Osteocyte (in vitro differentiated cells): ENCODE measurements around the gene DNAJC13. TPM values are rescaled to one million over a fixed set of nuclear protein-coding genes. Genes with fewer than 3 reads are reported as not detected.
A peak's percentile ranks its signal among the peaks of the same experiment; 100 is the strongest.

Experiments used
- DNase-seq: peaks from one replicate; pipeline ENCODE4 v3.0.0; 2021; ENCODE audit warnings: mixed read lengths; ENCODE audit not compliant: unreplicated experiment; ENCODE audit errors: extremely low spot score
- H3K27ac Mint-ChIP-seq: one replicate; pipeline ENCODE4 v1.8.0; 2021; ENCODE audit warnings: mild to moderate bottlenecking, mixed read lengths; ENCODE audit not compliant: unreplicated experiment
- H3K27me3 Mint-ChIP-seq: one replicate; pipeline ENCODE4 v1.8.0; 2021; ENCODE audit warnings: mixed read lengths; ENCODE audit not compliant: unreplicated experiment
- H3K36me3 Mint-ChIP-seq: one replicate; pipeline ENCODE4 v1.8.0; 2021; ENCODE audit warnings: mixed read lengths; ENCODE audit not compliant: unreplicated experiment
- H3K4me1 Mint-ChIP-seq: one replicate; pipeline ENCODE4 v1.8.0; 2021; ENCODE audit warnings: mixed read lengths; ENCODE audit not compliant: unreplicated experiment
- H3K4me3 Mint-ChIP-seq: one replicate; pipeline ENCODE4 v1.8.0; 2021; ENCODE audit warnings: mild to moderate bottlenecking, moderate library complexity, mixed read lengths; ENCODE audit not compliant: unreplicated experiment
- H3K9me3 Mint-ChIP-seq: one replicate; pipeline ENCODE4 v1.8.0; 2021; ENCODE audit warnings: mixed read lengths; ENCODE audit not compliant: unreplicated experiment
- total RNA-seq: library from RNA; stranded (reverse); gene quantifications from 2 replicates; pipeline ENCODE4 v1.2.1, GENCODE V29; 2021
- TF ChIP-seq, protein P1 (sequence below): fragments of 200-600 bp; sonication (generic); IDR thresholded peaks from 2 replicates; pipeline ENCODE4 v1.5.0; 2021; ENCODE audit warnings: antibody characterized with exemption, mild to moderate bottlenecking, moderate library complexity

Gene DNAJC13
- total RNA-seq, 1 donor from 2014 or later = 57.1 TPM

DNA sequence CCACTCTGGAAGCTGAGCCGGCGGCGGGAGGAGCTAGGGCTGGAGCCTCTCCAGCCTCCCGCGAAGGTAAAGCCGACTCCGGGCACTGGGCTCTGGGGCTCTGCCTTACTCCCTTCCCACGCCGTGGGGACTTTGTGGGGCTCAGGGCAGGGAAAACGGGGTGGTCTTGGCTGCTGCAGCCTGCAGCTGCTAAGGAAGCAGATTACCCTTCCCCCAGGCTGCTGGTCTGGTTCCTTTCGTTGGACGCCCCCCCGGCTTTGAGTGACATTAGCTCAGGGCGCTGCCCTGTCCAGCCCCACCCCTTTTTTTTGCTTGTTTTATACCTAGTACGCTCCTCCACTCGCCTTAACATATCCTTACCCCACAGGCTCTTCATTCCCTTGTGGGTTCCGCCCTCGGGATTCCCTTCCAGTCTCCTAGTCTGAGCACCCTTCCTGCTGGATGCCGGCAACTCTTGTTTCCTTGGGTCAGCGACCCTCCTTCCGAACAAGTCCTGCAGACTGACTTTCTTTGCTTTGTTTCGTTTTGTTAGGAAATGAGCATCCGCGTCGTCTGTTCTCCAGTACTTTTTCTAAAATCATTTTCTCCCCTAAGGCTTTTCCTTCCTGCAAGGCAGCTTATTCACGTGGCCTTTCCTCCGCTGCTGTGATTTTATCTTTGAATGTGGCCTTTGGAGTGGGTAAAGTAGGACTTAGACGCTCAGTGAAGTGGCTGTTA is 551 bp downstream of the DNAJC13 start:
- H3K4me3 Mint-ChIP-seq = peak overlapping the region; percentile 99
- H3K27me3 Mint-ChIP-seq = peaks cover 3% of the 10 kb centered on the region
- H3K36me3 Mint-ChIP-seq = peaks cover 3% of the 10 kb centered on the region
- no peaks in the 10 kb centered on the region for H3K9me3 Mint-ChIP-seq
- TF ChIP-seq, protein P1, sequence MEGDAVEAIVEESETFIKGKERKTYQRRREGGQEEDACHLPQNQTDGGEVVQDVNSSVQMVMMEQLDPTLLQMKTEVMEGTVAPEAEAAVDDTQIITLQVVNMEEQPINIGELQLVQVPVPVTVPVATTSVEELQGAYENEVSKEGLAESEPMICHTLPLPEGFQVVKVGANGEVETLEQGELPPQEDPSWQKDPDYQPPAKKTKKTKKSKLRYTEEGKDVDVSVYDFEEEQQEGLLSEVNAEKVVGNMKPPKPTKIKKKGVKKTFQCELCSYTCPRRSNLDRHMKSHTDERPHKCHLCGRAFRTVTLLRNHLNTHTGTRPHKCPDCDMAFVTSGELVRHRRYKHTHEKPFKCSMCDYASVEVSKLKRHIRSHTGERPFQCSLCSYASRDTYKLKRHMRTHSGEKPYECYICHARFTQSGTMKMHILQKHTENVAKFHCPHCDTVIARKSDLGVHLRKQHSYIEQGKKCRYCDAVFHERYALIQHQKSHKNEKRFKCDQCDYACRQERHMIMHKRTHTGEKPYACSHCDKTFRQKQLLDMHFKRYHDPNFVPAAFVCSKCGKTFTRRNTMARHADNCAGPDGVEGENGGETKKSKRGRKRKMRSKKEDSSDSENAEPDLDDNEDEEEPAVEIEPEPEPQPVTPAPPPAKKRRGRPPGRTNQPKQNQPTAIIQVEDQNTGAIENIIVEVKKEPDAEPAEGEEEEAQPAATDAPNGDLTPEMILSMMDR = no peak
- DNase-seq = no peak
- H3K27ac Mint-ChIP-seq = peak overlapping the region; percentile 97
- peaks cover 37% of the 10 kb centered on the region for H3K4me1 Mint-ChIP-seq

DNA sequence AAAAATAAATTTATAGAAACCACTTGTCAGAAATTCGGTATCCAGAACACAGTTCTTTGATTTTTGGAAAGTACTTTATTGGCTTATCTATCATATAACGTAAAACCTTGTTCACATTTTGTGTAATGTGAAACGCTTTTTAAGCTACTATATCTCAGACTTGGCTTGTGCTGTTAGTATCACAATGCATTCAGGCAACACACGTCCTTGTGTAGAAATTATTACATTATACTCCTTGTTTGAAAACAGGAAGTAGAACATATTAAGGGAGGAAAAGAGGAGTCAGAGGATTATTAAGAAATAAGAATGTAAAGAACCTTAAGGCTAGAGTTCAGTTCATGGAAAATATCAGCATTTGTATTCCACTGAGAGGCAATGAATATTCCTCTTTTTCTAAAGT is 1.6 kb downstream of the DNAJC13 start:
- Mint-ChIP-seq H3K36me3 (peaks cover 3% of the 10 kb centered on the region), H3K4me1 (peaks cover 42% of the 10 kb centered on the region), H3K27ac (peak overlapping the region; percentile 97), H3K4me3 (peak overlapping the region; percentile 99), H3K27me3 (no peaks in the 10 kb centered on the region), H3K9me3 (no peaks in the 10 kb centered on the region)
- TF ChIP-seq, protein P1 = no peak
- DNase-seq = no peak

DNA sequence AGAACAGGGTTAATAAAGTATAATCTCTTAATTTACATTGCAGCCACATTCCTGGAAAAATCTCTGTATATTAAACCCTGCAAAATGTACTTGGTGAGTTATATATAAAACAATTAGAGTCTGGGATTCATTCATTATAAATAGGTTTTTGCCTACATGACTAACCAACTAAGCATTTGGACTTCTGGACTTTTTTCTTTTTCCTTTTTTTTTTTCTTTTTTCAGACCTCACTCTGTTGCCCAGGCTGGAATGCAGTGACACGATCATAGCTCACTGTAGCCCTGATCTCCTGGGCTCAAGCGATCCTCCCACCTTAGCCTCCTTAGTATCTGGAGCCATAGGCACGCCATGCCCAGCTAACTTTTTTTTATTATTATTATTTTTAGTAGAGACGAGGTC is 4.5 kb downstream of the DNAJC13 start:
- Mint-ChIP-seq H3K27me3 (no peaks in the 10 kb centered on the region), H3K9me3 (no peaks in the 10 kb centered on the region), H3K27ac (no peak overlapping the region), H3K4me1 (peaks cover 42% of the 10 kb centered on the region), H3K4me3 (no peak overlapping the region), H3K36me3 (peaks cover 8% of the 10 kb centered on the region)
- TF ChIP-seq, protein P1 = no peak
- no peak for DNase-seq

DNA sequence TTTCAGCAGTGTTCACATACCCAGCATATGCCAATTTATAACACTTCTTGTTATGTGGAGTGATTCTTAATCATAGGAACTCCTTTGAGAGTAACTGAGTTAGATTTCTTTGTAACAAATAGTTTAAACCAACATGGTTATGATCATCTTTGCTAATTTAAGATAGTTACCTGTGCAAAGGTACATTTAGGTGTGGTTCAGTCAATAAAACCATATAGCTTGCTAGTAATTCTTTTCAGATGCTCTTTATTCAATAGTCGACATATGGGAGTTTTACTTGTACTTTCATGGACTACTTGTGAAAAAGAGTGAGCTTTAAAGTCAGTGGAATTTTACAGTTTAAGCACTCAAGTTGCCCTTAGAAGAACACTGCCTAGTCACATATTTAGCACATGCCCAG is 5.2 kb downstream of the DNAJC13 start:
- H3K27ac Mint-ChIP-seq = no peak overlapping the region
- no peak for DNase-seq
- TF ChIP-seq, protein P1 = no peak
- H3K4me1 Mint-ChIP-seq = peaks cover 42% of the 10 kb centered on the region
- peaks cover 8% of the 10 kb centered on the region for H3K36me3 Mint-ChIP-seq
- H3K4me3 Mint-ChIP-seq = no peak overlapping the region
- H3K27me3 Mint-ChIP-seq = no peaks in the 10 kb centered on the region
- H3K9me3 Mint-ChIP-seq = no peaks in the 10 kb centered on the region

DNA sequence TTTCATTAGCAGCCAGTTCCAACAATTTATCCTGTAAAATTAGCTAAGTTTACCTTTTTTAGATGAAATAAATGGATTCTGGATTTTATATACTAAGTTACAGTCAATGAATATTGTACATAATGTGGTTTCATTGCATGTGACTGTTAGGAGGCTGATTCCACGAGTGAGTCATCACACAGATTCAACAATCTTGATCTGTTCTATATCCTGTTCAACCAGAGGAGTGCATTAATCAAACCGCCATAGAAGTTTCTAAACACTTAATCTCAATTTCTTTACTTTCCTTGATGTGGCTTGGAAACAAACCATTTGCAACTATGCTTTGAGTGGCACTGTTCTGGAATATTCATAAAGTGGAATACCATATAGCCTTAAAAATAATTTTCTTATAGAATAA is 15.3 kb downstream of the DNAJC13 start:
- Mint-ChIP-seq H3K4me1 (peaks cover 38% of the 10 kb centered on the region), H3K36me3 (peaks cover 15% of the 10 kb centered on the region), H3K27ac (peak overlapping the region; percentile 85), H3K27me3 (no peaks in the 10 kb centered on the region), H3K4me3 (no peak overlapping the region), H3K9me3 (no peaks in the 10 kb centered on the region)
- TF ChIP-seq, protein P1 = no peak
- DNase-seq = no peak
